MCF 10A (cell line): Measurements from ENCODE around the gene CARHSP1. TPM values are rescaled to one million over a fixed set of nuclear protein-coding genes. Genes with fewer than 3 reads are reported as not detected.

Source experiments
- BruUV-seq: library from RNA; stranded (reverse); fragments of 400-500 nt; replicated peaks from 2 replicates; lab custom pipeline; 2021; lab: Mats Ljungman, UMichigan
- CTCF ChIA-PET: fragments of 300-600 bp; sonication (Branson Sonifier 250); formaldehyde crosslinking; extraction: SDS; loops from one replicate; lab custom pipeline; 2021; ENCODE audit warnings: antibody characterized with exemption, inconsistent platforms; lab: Yijun Ruan, JAX
- POLR2A ChIA-PET: fragments of 300-600, 350-650 bp; sonication (Branson Sonifier 250); formaldehyde crosslinking; extraction: SDS; loops from one replicate; lab custom pipeline; 2020; ENCODE audit warnings: antibody characterized with exemption, inconsistent platforms; lab: Yijun Ruan, JAX
- DNase-seq: peaks from one replicate; pipeline ENCODE4 v3.0.0-alpha.2; 2018; ENCODE audit not compliant: unreplicated experiment
- H3K27ac Mint-ChIP-seq: one replicate; pipeline ENCODE4 v1.8.0; 2022; ENCODE audit warnings: mild to moderate bottlenecking, low read depth, mixed read lengths; ENCODE audit not compliant: unreplicated experiment
- H3K27me3 Mint-ChIP-seq: one replicate; pipeline ENCODE4 v1.8.0; 2022; ENCODE audit warnings: mixed read lengths; ENCODE audit not compliant: insufficient read depth, unreplicated experiment
- H3K36me3 Mint-ChIP-seq: one replicate; pipeline ENCODE4 v1.8.0; 2022; ENCODE audit warnings: mild to moderate bottlenecking, moderate library complexity, mixed read lengths; ENCODE audit not compliant: insufficient read depth, unreplicated experiment
- H3K4me1 Mint-ChIP-seq: one replicate; pipeline ENCODE4 v1.8.0; 2022; ENCODE audit warnings: mixed read lengths; ENCODE audit not compliant: insufficient read depth, unreplicated experiment
- H3K4me3 Mint-ChIP-seq: one replicate; pipeline ENCODE4 v1.8.0; 2022; ENCODE audit warnings: mild to moderate bottlenecking, moderate library complexity, mixed read lengths; ENCODE audit not compliant: unreplicated experiment
- H3K9me3 Mint-ChIP-seq: one replicate; pipeline ENCODE4 v1.8.0; 2022; ENCODE audit warnings: mixed read lengths; ENCODE audit not compliant: unreplicated experiment
- CTCF ChIP-seq: fragments of 200-600 bp; IDR thresholded peaks from one replicate; pipeline ENCODE4 v1.8.0; 2022; ENCODE audit warnings: antibody characterized with exemption, mild to moderate bottlenecking; ENCODE audit not compliant: unreplicated experiment
- intact Hi-C: fragments of 100-400 bp; cut with micrococcal nuclease; formaldehyde crosslinking; loops from 2 replicates; pipeline ENCODE4 v1.14.1; 2022
- total RNA-seq: library from RNA; stranded (reverse); gene quantifications from 2 replicates; pipeline ENCODE4 v1.2.3, GENCODE V29; 2022

CARHSP1 gene
- total RNA-seq, 1 experiment from 2014 or later = 27.8 TPM

- no peak for DNase-seq
- intact Hi-C loops = no loop called here
- POLR2A ChIA-PET = interaction anchor here (1.3 kb wide), 1 partner anchor 9 kb away, joined by 3 read pairs; no protein-coding TSS in a partner anchor
- Mint-ChIP-seq H3K36me3 (peaks cover 80% of the 10 kb centered on the region), H3K4me1 (no peaks in the 10 kb centered on the region), H3K9me3 (no peaks in the 10 kb centered on the region), H3K27me3 (no peaks in the 10 kb centered on the region), H3K4me3 (no peak overlapping the region), H3K27ac (no peak overlapping the region)
- TF ChIP-seq CTCF = no peak
- CTCF ChIA-PET = interaction anchor here (0.5 kb wide), 1 partner anchor 10 kb away, joined by 3 read pairs; no protein-coding TSS in a partner anchor
- BruUV-seq = no TSS peak
Observed at GRCh38 chr16:8826278-8826879, 42.4 kb downstream of the CARHSP1 start.

GRCh38 chr16:8822403-8822802 is 46.4 kb downstream of the CARHSP1 start:
- BruUV-seq = no TSS peak
- H3K4me1 Mint-ChIP-seq = no peaks in the 10 kb centered on the region
- peak overlapping the region; percentile 61 for H3K27ac Mint-ChIP-seq
- H3K36me3 Mint-ChIP-seq = peaks cover 90% of the 10 kb centered on the region
- no peaks in the 10 kb centered on the region for H3K27me3 Mint-ChIP-seq
- CTCF ChIA-PET = interaction anchor here (0.5 to 1.1 kb wide), 3 partner anchors 45 to 113 kb away, joined by 3 to 4 read pairs (median 4); no protein-coding TSS in a partner anchor
- no peak overlapping the region for H3K4me3 Mint-ChIP-seq
- TF ChIP-seq CTCF = no peak
- no peak for DNase-seq
- no peaks in the 10 kb centered on the region for H3K9me3 Mint-ChIP-seq
- POLR2A ChIA-PET = interaction anchor here (0.7 kb wide), 1 partner anchor 21 kb away, joined by 3 read pairs; no protein-coding TSS in a partner anchor
- intact Hi-C loops = no loop called here

- Mint-ChIP-seq H3K4me1 (no peaks in the 10 kb centered on the region), H3K4me3 (no peak overlapping the region), H3K36me3 (peaks cover 92% of the 10 kb centered on the region), H3K9me3 (no peaks in the 10 kb centered on the region), H3K27ac (no peak overlapping the region), H3K27me3 (no peaks in the 10 kb centered on the region)
- intact Hi-C loops = no loop called here
- no TSS peak for BruUV-seq
- DNase-seq = no peak
- TF ChIP-seq CTCF = no peak
- ChIA-PET CTCF (interaction anchor here (0.6 to 2.7 kb wide), 6 partner anchors 10 to 215 kb away, joined by 3 to 7 read pairs (median 4); partner anchors contain the start of gene CARHSP1), POLR2A (interaction anchor here (0.9 to 1.5 kb wide), 2 partner anchors 9 to 19 kb away, joined by 3 read pairs; no protein-coding TSS in a partner anchor)
Observed at GRCh38 chr16:8819411-8820034, 49.3 kb downstream of the CARHSP1 start.
